HepG2 (cell line): ENCODE data around the gene ARRDC1. TPM values are rescaled to one million over a fixed set of nuclear protein-coding genes. Genes with fewer than 3 reads are reported as not detected.

ENCODE experiments used
- ATAC-seq: fragments of 200-7000 bp; cut with Tn5 transposase; 3 replicates; pipeline ENCODE4 v1.9.1; 2020; ENCODE audit warnings: mild to moderate bottlenecking, moderate library complexity
- Bru-seq: library from RNA; stranded (reverse); fragments of 400-500 nt; gene quantifications from one replicate; lab custom pipeline; 2021; lab: Mats Ljungman, UMichigan
- BruChase-seq, 2 experiments: library from RNA; stranded (reverse); fragments of 400-500 nt; gene quantifications; one replicate each; lab custom pipeline; 2021; lab: Mats Ljungman, UMichigan
- BruUV-seq: library from RNA; stranded (reverse); fragments of 400-500 nt; replicated peaks from 2 replicates; lab custom pipeline; 2021; lab: Mats Ljungman, UMichigan
- CTCF ChIA-PET: fragments of 300-600 bp; formaldehyde crosslinking; extraction: SDS; loops from one replicate; lab custom pipeline; 2021; ENCODE audit warnings: low total read pairs, inconsistent platforms, low intra/inter-chr PET ratio; lab: Yijun Ruan, JAX
- POLR2A ChIA-PET: fragments of 350-600 bp; sonication (Branson Sonifier 250); formaldehyde crosslinking; loops from one replicate; lab custom pipeline; 2020; ENCODE audit warnings: antibody characterized with exemption, inconsistent platforms; lab: Yijun Ruan, JAX
- DNase-seq: peaks from one replicate; pipeline ENCODE4 v3.0.0-alpha.2; 2015; ENCODE audit warnings: low spot score
- FAIRE-seq: peaks from 3 replicates; lab custom pipeline; 2011; peaks lifted over from hg19 to GRCh38; lab: Jason Lieb, UNC
- H2AFZ ChIP-seq: one replicate; pipeline ENCODE4 v1.6.1; 2011; ENCODE audit warnings: low read length, inconsistent platforms
- H3K27ac ChIP-seq: fragments of 300-600 bp; 3 replicates; pipeline ENCODE4 v1.8.0; 2011; ENCODE audit warnings: mixed run types, mild to moderate bottlenecking, mixed read lengths, low read length, inconsistent platforms; ENCODE audit not compliant: insufficient read depth; ENCODE audit errors: extremely low read length
- H3K27me3 ChIP-seq, 2 experiments: fragments of 200-600 bp in 1 of 2; 2 replicates in 1 of 2; 3 replicates in 1 of 2; pipeline versions ENCODE4 v1.6.0 to v1.8.0; 2011; ENCODE audit warnings: low read length in 2 of 2, mild to moderate bottlenecking in 2 of 2, moderate library complexity in 2 of 2, inconsistent platforms in 1 of 2; ENCODE audit not compliant: insufficient read depth in 2 of 2, control insufficient read depth in 1 of 2
- H3K36me3 ChIP-seq, 2 experiments: fragments of 200-600 bp in 1 of 2; replicated peaks in 1 of 2; 2 replicates in 1 of 2; 3 replicates in 1 of 2; pipeline versions ENCODE4 v1.5.1 to v1.8.0; 2011; ENCODE audit warnings: low read length in 2 of 2, inconsistent platforms in 1 of 2; ENCODE audit not compliant: insufficient read depth in 2 of 2, control insufficient read depth in 1 of 2
- H3K4me1 ChIP-seq: 2 replicates; pipeline ENCODE4 v1.5.1; 2012; ENCODE audit warnings: low read length, inconsistent platforms; ENCODE audit not compliant: insufficient read depth
- H3K4me2 ChIP-seq: 2 replicates; pipeline ENCODE4 v1.6.0; 2011; ENCODE audit warnings: low read depth, low read length, inconsistent platforms
- H3K4me3 ChIP-seq, 3 experiments: fragments of 200-600 bp in 1 of 3; sonication (generic), shearing (Covaris generic) in 1 of 3; replicated peaks in 1 of 3; 2 replicates each; pipeline ENCODE4 v1.5.1; 2011 to 2016; ENCODE audit warnings: low read length in 3 of 3, inconsistent platforms in 2 of 3, low read depth in 2 of 3, mild to moderate bottlenecking in 2 of 3, control low read depth in 1 of 3, mixed read lengths in 1 of 3; ENCODE audit not compliant: insufficient read depth in 1 of 3
- H3K79me2 ChIP-seq: one replicate; pipeline ENCODE4 v1.6.1; 2011; ENCODE audit warnings: low read length, inconsistent platforms; ENCODE audit not compliant: insufficient read depth
- H3K9ac ChIP-seq: 2 replicates; pipeline ENCODE4 v1.6.0; 2011; ENCODE audit warnings: mild to moderate bottlenecking, low read depth, low read length, inconsistent platforms; ENCODE audit not compliant: insufficient read depth
- H3K9me3 ChIP-seq: 2 replicates; pipeline ENCODE4 v1.5.1; 2012; ENCODE audit warnings: mild to moderate bottlenecking, low read length
- H4K20me1 ChIP-seq: 2 replicates; pipeline ENCODE4 v1.6.0; 2011; ENCODE audit warnings: inconsistent platforms, mild to moderate bottlenecking, low read length, moderate library complexity; ENCODE audit not compliant: insufficient read depth
- CEBPB ChIP-seq: IDR thresholded peaks from 2 replicates; pipeline ENCODE4 v1.6.1; 2011; ENCODE audit warnings: low read depth, low read length, improper control_type of control experiment, borderline replicate concordance
- FOXM1 ChIP-seq: sonication (generic); formaldehyde crosslinking; IDR thresholded peaks from 2 replicates; pipeline ENCODE4 v1.5.0; 2020; ENCODE audit warnings: missing genetic modification reagents
- MAZ ChIP-seq, 2 experiments: sonication (generic) in 1 of 2; formaldehyde crosslinking in 1 of 2; IDR thresholded peaks; 2 replicates each; pipeline versions ENCODE4 v1.5.0 to v1.6.1; 2012 to 2020; ENCODE audit warnings: low read depth in 2 of 2, mild to moderate bottlenecking in 2 of 2, borderline replicate concordance in 1 of 2, improper control_type of control experiment in 1 of 2, low read length in 1 of 2, missing genetic modification reagents in 1 of 2, moderate library complexity in 1 of 2
- RCOR2 ChIP-seq: IDR thresholded peaks from 2 replicates; pipeline ENCODE4 v1.6.1; 2016; ENCODE audit warnings: missing biosample characterization, missing genetic modification reagents
- SIX4 ChIP-seq: sonication (generic); formaldehyde crosslinking; IDR thresholded peaks from 2 replicates; pipeline ENCODE4 v1.4.0; 2020; ENCODE audit warnings: missing genetic modification reagents
- SNRNP70 ChIP-seq: fragments of 200-400 bp; formaldehyde crosslinking; IDR thresholded peaks from 2 replicates; pipeline ENCODE4 v1.6.1; 2017; ENCODE audit warnings: mild to moderate bottlenecking, low read depth, low read length, moderate library complexity
- ZFAT ChIP-seq: sonication (generic); formaldehyde crosslinking; conservative IDR thresholded peaks from 2 replicates; pipeline ENCODE4 v1.8.1; 2023; ENCODE audit warnings: missing genetic modification reagents, inconsistent platforms
- ZNF205 ChIP-seq: IDR thresholded peaks from 2 replicates; pipeline ENCODE4 v1.6.1; 2018; ENCODE audit warnings: missing biosample characterization, missing genetic modification reagents
- ZNF883 ChIP-seq: sonication (generic); formaldehyde crosslinking; IDR thresholded peaks from 2 replicates; pipeline ENCODE4 v1.5.1; 2020; ENCODE audit warnings: mild to moderate bottlenecking, missing genetic modification reagents; ENCODE audit errors: not compliant biosample characterization
- WGBS: methylation state at CpG from one replicate; pipeline ENCODE4 v1.1.6; 2017; ENCODE audit warnings: low lambda C conversion rate; 5-methylcytosine and 5-hydroxymethylcytosine counted together
- in situ Hi-C: cut with HindIII; loops from 2 replicates; pipeline ENCODE4 v1.10.0; 2017; ENCODE audit warnings: low pct_unique_long_range_greater_than_20kb; ENCODE audit not compliant: extremely low pct_ligation_motif_present
- intact Hi-C: fragments of 100-400 bp; cut with micrococcal nuclease; formaldehyde crosslinking; loops from one replicate; pipeline ENCODE4 v1.10.0; 2022; ENCODE audit not compliant: unreplicated experiment
- long read RNA-seq, 2 experiments: library from RNA in 1 of 2; library from polyadenylated mRNA in 1 of 2; stranded (forward) in 1 of 2; unstranded in 1 of 2; transcript quantifications; one replicate each; pipeline ENCODE4 v2.0.0, GENCODE V29; 2019 to 2022
- polyA minus RNA-seq, 3 experiments: library from RNA; depleted of rRNA, polyadenylated mRNA; stranded (reverse); fragments of >200 nt; gene quantifications; 2 replicates each; pipeline ENCODE4 v1.2.3, GENCODE V29; 2011; ENCODE audit warnings: low replicate concordance in 1 of 3
- polyA plus RNA-seq, 8 experiments: library from polyadenylated mRNA; depleted of rRNA in 3 of 8; stranded (reverse) in 7 of 8; unstranded in 1 of 8; fragments of >200 nt; fragmentation: Illumina TruSeq in 4 of 8; extraction: Trizol in 4 of 8; gene quantifications; 2 replicates each; pipeline versions ENCODE4 v1.2.1 to v1.2.3, GENCODE V29; 2011 to 2016; ENCODE audit warnings: low read depth in 4 of 8, missing spikeins in 1 of 8, mixed read lengths in 1 of 8; ENCODE audit not compliant: insufficient read depth in 1 of 8
- total RNA-seq, 5 experiments: library from RNA; depleted of rRNA; stranded (reverse); fragments of >200 nt; fragmentation: Illumina TruSeq; extraction: Trizol; gene quantifications; 2 replicates each; pipeline ENCODE4 v1.2.3, GENCODE V29; 2016; ENCODE audit warnings: low read depth in 1 of 5
- TF ChIP-seq, protein P1 (sequence below): IDR thresholded peaks from 2 replicates; pipeline ENCODE4 v1.6.1; 2016; ENCODE audit warnings: low read depth
- TF ChIP-seq, protein P2 (sequence below): sonication (generic); formaldehyde crosslinking; IDR thresholded peaks from 2 replicates; pipeline ENCODE4 v1.4.0; 2020; ENCODE audit warnings: mild to moderate bottlenecking, missing genetic modification reagents, borderline replicate concordance

ARRDC1 gene, protein sequence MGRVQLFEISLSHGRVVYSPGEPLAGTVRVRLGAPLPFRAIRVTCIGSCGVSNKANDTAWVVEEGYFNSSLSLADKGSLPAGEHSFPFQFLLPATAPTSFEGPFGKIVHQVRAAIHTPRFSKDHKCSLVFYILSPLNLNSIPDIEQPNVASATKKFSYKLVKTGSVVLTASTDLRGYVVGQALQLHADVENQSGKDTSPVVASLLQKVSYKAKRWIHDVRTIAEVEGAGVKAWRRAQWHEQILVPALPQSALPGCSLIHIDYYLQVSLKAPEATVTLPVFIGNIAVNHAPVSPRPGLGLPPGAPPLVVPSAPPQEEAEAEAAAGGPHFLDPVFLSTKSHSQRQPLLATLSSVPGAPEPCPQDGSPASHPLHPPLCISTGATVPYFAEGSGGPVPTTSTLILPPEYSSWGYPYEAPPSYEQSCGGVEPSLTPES
- total RNA-seq (2016; rRNA removed; fragmentation: Illumina TruSeq; extraction: Trizol): 13.4 and 21.7 TPM in 2 replicates
- 8.4 and 10.0 TPM in 2 replicates for total RNA-seq (2016; cell fraction: cytosol; rRNA removed; fragmentation: Illumina TruSeq; extraction: Trizol; ENCODE audit: low read depth)
- total RNA-seq (2016; cell fraction: insoluble cytoplasmic fraction; rRNA removed; fragmentation: Illumina TruSeq; extraction: Trizol): 12.6 and 23.4 TPM in 2 replicates
- total RNA-seq (2016; cell fraction: membrane; rRNA removed; fragmentation: Illumina TruSeq; extraction: Trizol): 8.5 and 10.9 TPM in 2 replicates
- 14.0 and 15.0 TPM in 2 replicates for total RNA-seq (2016; cell fraction: nucleus; rRNA removed; fragmentation: Illumina TruSeq; extraction: Trizol)
- polyA plus RNA-seq (2011; rRNA removed): 44.4 and 50.9 TPM in 2 replicates
- 23.8 and 38.3 TPM in 2 replicates for polyA plus RNA-seq (2011; cell fraction: cytosol; rRNA removed)
- polyA plus RNA-seq (2011; cell fraction: nucleus; rRNA removed): 240 and 305 TPM in 2 replicates
- 16.2 and 19.0 TPM in 2 replicates for polyA plus RNA-seq (2012)
- 5.5 and 7.1 TPM in 2 replicates for polyA plus RNA-seq (2016; cell fraction: cytosol; fragmentation: Illumina TruSeq; extraction: Trizol; ENCODE audit: low read depth)
- polyA plus RNA-seq (2016; cell fraction: insoluble cytoplasmic fraction; fragmentation: Illumina TruSeq; extraction: Trizol; ENCODE audit: low read depth): 13.7 and 16.1 TPM in 2 replicates
- 6.1 and 7.5 TPM in 2 replicates for polyA plus RNA-seq (2016; cell fraction: membrane; fragmentation: Illumina TruSeq; extraction: Trizol; ENCODE audit: low read depth)
- 53.7 and 57.4 TPM in 2 replicates for polyA plus RNA-seq (2016; cell fraction: nucleus; fragmentation: Illumina TruSeq; extraction: Trizol; ENCODE audit: insufficient read depth, low read depth)
- 48.5 and 187 TPM in 2 replicates for polyA minus RNA-seq (2011; rRNA and poly(A)+ RNA removed; ENCODE audit: low replicate concordance)
- 10.7 and 12.0 TPM in 2 replicates for polyA minus RNA-seq (2011; cell fraction: cytosol; rRNA and poly(A)+ RNA removed)
- 32.6 and 32.9 TPM in 2 replicates for polyA minus RNA-seq (2011; cell fraction: nucleus; rRNA and poly(A)+ RNA removed)
- Bru-seq, nascent RNA: percentile 62 among the genes with signal in this experiment
- BruChase-seq, experiment 1, labeled RNA remaining after a 6-hour chase: percentile 72 among the genes with signal in this experiment
- percentile 61 among the genes with signal in this experiment for BruChase-seq, experiment 2, labeled RNA remaining after a 2-hour chase
- long read RNA-seq, experiment 1, transcript ARRDC1-201 (8 exons, 1,586 nt): major isoform, 24 of 40 reads
- long read RNA-seq, experiment 1, partial matches to known transcripts: 12 of 40 reads
- long read RNA-seq, experiment 1, other reads (novel, unspliced or antisense): 4 of 40 reads
- long read RNA-seq, experiment 2, transcript ARRDC1-201 (8 exons, 1,586 nt): major isoform, 18 of 48 reads
- long read RNA-seq, experiment 2, partial matches to known transcripts: 16 of 48 reads
- long read RNA-seq, experiment 2, other reads (novel, unspliced or antisense): 13 of 48 reads

DNA sequence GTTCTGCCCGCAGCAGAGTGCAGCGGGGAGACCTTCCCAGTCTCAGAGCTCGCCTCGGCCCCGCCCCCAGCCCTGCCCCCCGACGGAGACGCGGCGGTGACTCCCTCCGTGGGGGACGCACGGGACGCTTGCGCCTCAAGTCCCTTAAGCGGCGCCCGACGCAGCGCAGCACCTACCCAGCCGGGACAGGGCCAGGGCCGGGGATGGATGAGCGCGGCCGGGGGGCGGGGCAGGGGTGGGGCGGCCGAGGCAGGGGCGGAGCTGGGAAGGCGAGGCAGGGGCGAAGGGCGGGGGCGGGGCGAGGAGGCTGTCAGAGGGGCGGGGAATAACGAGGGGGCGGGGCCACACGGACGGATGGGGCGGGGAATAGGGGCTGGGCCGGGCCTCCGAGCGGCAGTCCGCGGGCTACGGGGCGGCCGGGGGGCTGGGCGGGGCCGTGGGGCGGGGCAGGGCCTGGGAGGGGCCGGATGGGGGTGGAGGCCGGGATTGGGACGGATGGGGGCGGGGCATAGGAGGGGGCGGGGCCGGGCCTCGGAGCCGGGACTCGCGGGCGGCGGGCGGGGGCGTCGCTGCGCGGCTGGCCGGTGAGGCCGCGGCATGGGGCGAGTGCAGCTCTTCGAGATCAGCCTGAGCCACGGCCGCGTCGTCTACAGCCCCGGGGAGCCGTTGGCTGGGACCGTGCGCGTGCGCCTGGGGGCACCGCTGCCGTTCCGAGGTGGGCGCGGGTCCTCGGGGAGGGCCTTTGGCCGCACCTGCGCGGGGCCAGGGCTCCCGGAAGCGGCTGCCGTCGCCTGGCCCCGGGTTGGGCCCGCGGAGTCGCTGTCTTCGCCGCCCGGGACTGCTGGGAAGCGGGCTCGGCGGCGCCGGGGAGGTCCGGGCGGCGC lies at the start of gene ARRDC1:
Gene ARRDC1 (plus strand): TSS at position 566 of the 884 bp plus-strand sequence. CDS start 32 bp downstream, at position 598.
- Histone ChIP-seq H3K9me3 (no peaks in the 10 kb centered on the region), H3K36me3 (no peaks in the 10 kb centered on the region), H3K4me2 (peak within 1 kb of the TSS; percentile 100), H3K4me3 (peak within 1 kb of the TSS; percentile 57 to 81 (median 77)), H3K27ac (peak within 1 kb of the TSS; percentile 79), H3K9ac (peak within 1 kb of the TSS; percentile 82), H4K20me1 (no peaks in the 10 kb centered on the region; the same call in 1 of the 2 replicates), H3K27me3 (peaks cover 1 to 10% of the 10 kb centered on the region in 2 experiments; a peak in 3 of 5 replicates), H2AFZ (no peak within 1 kb of the TSS), H3K4me1 (peaks cover 53% of the 10 kb centered on the region), H3K79me2 (peaks cover 27% of the 10 kb centered on the region)
- intact Hi-C loops (loop anchor here (1.0 to 5.0 kb wide), 2 partner anchors 26 to 67 kb away; no protein-coding TSS in a partner anchor), in situ Hi-C loops (no loop called here)
- WGBS: 8% methylated on average over 24 of the region's 111 CpGs
- CTCF ChIA-PET: no interaction called here
- no TSS peak for BruUV-seq
- POLR2A ChIA-PET: interaction anchor here (0.6 to 1.6 kb wide), 8 partner anchors 14 to 264 kb away, joined by 3 to 25 read pairs (median 5); partner anchors contain the start of genes EHMT1, MRPL41 and ZMYND19
- DNase-seq: peak; percentile 91
- FAIRE-seq: no peak
- ATAC-seq: peak; percentile 69
- TF ChIP-seq, protein P1, sequence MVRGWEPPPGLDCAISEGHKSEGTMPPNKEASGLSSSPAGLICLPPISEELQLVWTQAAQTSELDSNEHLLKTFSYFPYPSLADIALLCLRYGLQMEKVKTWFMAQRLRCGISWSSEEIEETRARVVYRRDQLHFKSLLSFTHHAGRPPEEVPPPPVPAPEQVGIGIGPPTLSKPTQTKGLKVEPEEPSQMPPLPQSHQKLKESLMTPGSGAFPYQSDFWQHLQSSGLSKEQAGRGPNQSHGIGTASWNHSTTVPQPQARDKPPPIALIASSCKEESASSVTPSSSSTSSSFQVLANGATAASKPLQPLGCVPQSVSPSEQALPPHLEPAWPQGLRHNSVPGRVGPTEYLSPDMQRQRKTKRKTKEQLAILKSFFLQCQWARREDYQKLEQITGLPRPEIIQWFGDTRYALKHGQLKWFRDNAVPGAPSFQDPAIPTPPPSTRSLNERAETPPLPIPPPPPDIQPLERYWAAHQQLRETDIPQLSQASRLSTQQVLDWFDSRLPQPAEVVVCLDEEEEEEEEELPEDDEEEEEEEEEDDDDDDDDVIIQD (CRISPR knock-in tag): no peak
- peak; percentile 30; the same call in 1 of the 2 replicates for TF ChIP-seq MAZ (IDR thresholded peaks at IDR 0.05; ENCODE audit: borderline replicate concordance, low read depth, low read length)
- TF ChIP-seq MAZ (CRISPR knock-in tag; IDR thresholded peaks at IDR 0.05; ENCODE audit: low read depth): peak; percentile 59; the same call in 1 of the 2 replicates
- TF ChIP-seq CEBPB: no peak
- TF ChIP-seq RCOR2 (CRISPR knock-in tag): no peak
- no peak for TF ChIP-seq SNRNP70
- TF ChIP-seq ZNF883 (CRISPR knock-in tag): peak; percentile 58
- TF ChIP-seq ZNF205 (CRISPR knock-in tag): no peak
- TF ChIP-seq SIX4 (CRISPR knock-in tag): no peak
- TF ChIP-seq, protein P2, sequence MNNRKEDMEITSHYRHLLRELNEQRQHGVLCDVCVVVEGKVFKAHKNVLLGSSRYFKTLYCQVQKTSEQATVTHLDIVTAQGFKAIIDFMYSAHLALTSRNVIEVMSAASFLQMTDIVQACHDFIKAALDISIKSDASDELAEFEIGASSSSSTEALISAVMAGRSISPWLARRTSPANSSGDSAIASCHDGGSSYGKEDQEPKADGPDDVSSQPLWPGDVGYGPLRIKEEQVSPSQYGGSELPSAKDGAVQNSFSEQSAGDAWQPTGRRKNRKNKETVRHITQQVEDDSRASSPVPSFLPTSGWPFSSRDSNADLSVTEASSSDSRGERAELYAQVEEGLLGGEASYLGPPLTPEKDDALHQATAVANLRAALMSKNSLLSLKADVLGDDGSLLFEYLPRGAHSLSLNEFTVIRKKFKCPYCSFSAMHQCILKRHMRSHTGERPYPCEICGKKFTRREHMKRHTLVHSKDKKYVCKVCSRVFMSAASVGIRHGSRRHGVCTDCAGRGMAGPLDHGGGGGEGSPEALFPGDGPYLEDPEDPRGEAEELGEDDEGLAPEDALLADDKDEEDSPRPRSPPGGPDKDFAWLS (CRISPR knock-in tag): no peak
- no peak; the same call in 1 of the 2 replicates for TF ChIP-seq ZFAT (CRISPR knock-in tag)
- TF ChIP-seq FOXM1 (CRISPR knock-in tag): no peak
